PC-9 (cell line): Measurements from ENCODE around the gene YTHDC1. TPM values are rescaled to one million over a fixed set of nuclear protein-coding genes. Genes with fewer than 3 reads are reported as not detected.

Experiments
- BruUV-seq: library from RNA; stranded (reverse); fragments of 400-500 nt; replicated peaks from 2 replicates; lab custom pipeline; 2021; lab: Mats Ljungman, UMichigan
- CTCF ChIA-PET: fragments of 300-600 bp; sonication (Branson Sonifier 250); formaldehyde crosslinking; loops from one replicate; lab custom pipeline; 2022; ENCODE audit warnings: antibody characterized with exemption; lab: Charles Lee
- POLR2A ChIA-PET: fragments of 300-600 bp; sonication (Branson Sonifier 250); formaldehyde crosslinking; loops from one replicate; lab custom pipeline; 2022; ENCODE audit warnings: antibody characterized with exemption; ENCODE audit not compliant: unreplicated experiment; lab: Charles Lee
- DNase-seq, 2 experiments: peaks; one replicate each; pipeline versions ENCODE4 v3.0.0 to v3.0.0-alpha.2; 2015 to 2022; ENCODE audit warnings: mixed read lengths in 1 of 2
- H2AFZ ChIP-seq: fragments of 200-600 bp; sonication (generic); 2 replicates; pipeline ENCODE4 v1.8.1; 2017; ENCODE audit warnings: antibody characterized with exemption
- H3F3A ChIP-seq: fragments of 200-600 bp; sonication (generic); 2 replicates; pipeline ENCODE4 v1.8.1; 2017; ENCODE audit warnings: antibody characterized with exemption, mild to moderate bottlenecking, low read depth; ENCODE audit not compliant: insufficient read depth
- H3K27ac ChIP-seq: fragments of 200-600 bp; sonication (generic); 2 replicates; pipeline ENCODE4 v1.6.1; 2016; ENCODE audit warnings: mixed run types
- H3K27me3 ChIP-seq: fragments of 200-600 bp; sonication (generic); 2 replicates; pipeline ENCODE4 v1.6.1; 2016; ENCODE audit warnings: low read depth, mixed run types; ENCODE audit not compliant: insufficient read depth
- H3K36me3 ChIP-seq: fragments of 200-600 bp; sonication (generic); 2 replicates; pipeline ENCODE4 v1.6.1; 2016; ENCODE audit warnings: low read depth, mixed run types
- H3K4me1 ChIP-seq: fragments of 200-600 bp; sonication (generic); replicated peaks from 2 replicates; pipeline ENCODE4 v1.6.1; 2016; ENCODE audit warnings: mixed run types; ENCODE audit not compliant: insufficient read depth
- H3K4me2 ChIP-seq: fragments of 200-600 bp; sonication (generic); 2 replicates; pipeline ENCODE4 v1.6.1; 2017; ENCODE audit warnings: mixed run types
- H3K4me3 ChIP-seq: fragments of 200-600 bp; sonication (generic); 2 replicates; pipeline ENCODE4 v1.6.1; 2016; ENCODE audit warnings: mixed run types
- H3K79me2 ChIP-seq: fragments of 200-600 bp; sonication (generic); 2 replicates; pipeline ENCODE4 v1.6.1; 2017; ENCODE audit warnings: low read depth, mixed run types
- H3K9me2 ChIP-seq: fragments of 200-600 bp; sonication (generic); 2 replicates; pipeline ENCODE4 v1.8.1; 2017; ENCODE audit warnings: mild to moderate bottlenecking; ENCODE audit not compliant: insufficient read depth
- H3K9me3 ChIP-seq: fragments of 200-600 bp; sonication (generic); 2 replicates; pipeline ENCODE4 v1.8.1; 2016; ENCODE audit warnings: low read depth; ENCODE audit not compliant: insufficient read depth
- H4K20me1 ChIP-seq: fragments of 200-600 bp; sonication (generic); 2 replicates; pipeline ENCODE4 v1.8.1; 2017; ENCODE audit not compliant: insufficient read depth
- CTCF ChIP-seq: fragments of 200-600 bp; sonication (generic); conservative IDR thresholded peaks from 2 replicates; pipeline ENCODE4 v1.6.1; 2017; ENCODE audit warnings: mixed run types, antibody characterized with exemption, mild to moderate bottlenecking, moderate library complexity
- EZH2 ChIP-seq: fragments of 200-600 bp; sonication (generic); IDR thresholded peaks from 2 replicates; pipeline ENCODE4 v1.8.0; 2017; ENCODE audit warnings: antibody characterized with exemption, low read depth
- intact Hi-C: fragments of 100-400 bp; cut with micrococcal nuclease; formaldehyde crosslinking; loops from one replicate; pipeline ENCODE4 v1.10.0; 2022; ENCODE audit not compliant: unreplicated experiment
- total RNA-seq: library from RNA; stranded (reverse); gene quantifications from 2 replicates; pipeline ENCODE4 v1.2.3, GENCODE V29; 2021

YTHDC1 gene
- total RNA-seq, 1 experiment from 2014 or later = 83.6 TPM

- Histone ChIP-seq H3F3A (no peaks in the 10 kb centered on the region), H3K4me2 (no peak overlapping the region), H3K27me3 (no peaks in the 10 kb centered on the region), H3K27ac (no peak overlapping the region), H4K20me1 (no peaks in the 10 kb centered on the region), H3K9me3 (no peaks in the 10 kb centered on the region), H3K36me3 (no peaks in the 10 kb centered on the region), H3K4me3 (no peak overlapping the region), H2AFZ (no peak overlapping the region), H3K79me2 (no peaks in the 10 kb centered on the region), H3K9me2 (no peaks in the 10 kb centered on the region), H3K4me1 (no peaks in the 10 kb centered on the region)
- intact Hi-C loops = no loop called here
- TF ChIP-seq CTCF (no peak), EZH2 (no peak)
- ChIA-PET CTCF (no interaction called here), POLR2A (no interaction called here)
- no peak for DNase-seq
- BruUV-seq = no TSS peak
Measured at GRCh38 chr4:68291256-68291655, 58.6 kb downstream of the YTHDC1 start.

- no peaks in the 10 kb centered on the region for H3K9me2 ChIP-seq
- H4K20me1 ChIP-seq = no peaks in the 10 kb centered on the region
- H3K79me2 ChIP-seq = no peaks in the 10 kb centered on the region
- no peaks in the 10 kb centered on the region for H3F3A ChIP-seq
- H3K9me3 ChIP-seq = no peaks in the 10 kb centered on the region
- no peak for TF ChIP-seq EZH2
- TF ChIP-seq CTCF = no peak
- no peaks in the 10 kb centered on the region for H3K27me3 ChIP-seq
- H3K27ac ChIP-seq = no peak overlapping the region
- BruUV-seq = no TSS peak
- no peak overlapping the region for H3K4me3 ChIP-seq
- H3K36me3 ChIP-seq = no peaks in the 10 kb centered on the region
- no peak overlapping the region for H2AFZ ChIP-seq
- H3K4me1 ChIP-seq = no peaks in the 10 kb centered on the region
- H3K4me2 ChIP-seq = no peak overlapping the region
- no peak for DNase-seq
- POLR2A ChIA-PET = no interaction called here
- CTCF ChIA-PET = no interaction called here
- intact Hi-C loops = no loop called here
Measured at GRCh38 chr4:68288393-68288740, 61.5 kb downstream of the YTHDC1 start.

GRCh38 chr4:68287704-68288392, 62.0 kb downstream of the YTHDC1 start:
- no peaks in the 10 kb centered on the region for H3K27me3 ChIP-seq
- no peaks in the 10 kb centered on the region for H3K4me1 ChIP-seq
- H3K9me2 ChIP-seq = no peaks in the 10 kb centered on the region
- no TSS peak for BruUV-seq
- H4K20me1 ChIP-seq = no peaks in the 10 kb centered on the region
- H3K4me2 ChIP-seq = no peak overlapping the region
- no peaks in the 10 kb centered on the region for H3K79me2 ChIP-seq
- CTCF ChIA-PET = no interaction called here
- H3K27ac ChIP-seq = no peak overlapping the region
- intact Hi-C loops = no loop called here
- POLR2A ChIA-PET = no interaction called here
- TF ChIP-seq CTCF (no peak), EZH2 (no peak)
- H2AFZ ChIP-seq = no peak overlapping the region
- H3K4me3 ChIP-seq = no peak overlapping the region
- DNase-seq = no peak
- H3F3A ChIP-seq = no peaks in the 10 kb centered on the region
- no peaks in the 10 kb centered on the region for H3K9me3 ChIP-seq
- no peaks in the 10 kb centered on the region for H3K36me3 ChIP-seq
